Activated B cell treated with CpG ODN at 0.5 μM for 24 hours (primary cell): Measurements from ENCODE around the gene FBLN5. TPM values are rescaled to one million over a fixed set of nuclear protein-coding genes. Genes with fewer than 3 reads are reported as not detected.

Experiments used
- ATAC-seq: fragments of 200-7000 bp; cut with Tn5 transposase; one replicate; pipeline ENCODE4 v1.10.0; 2021; ENCODE audit warnings: low read depth, mild to moderate bottlenecking, moderate library complexity
- CTCF ChIA-PET: fragments of 350-600 bp; sonication (Branson Sonifier 250); formaldehyde crosslinking; loops from one replicate; lab custom pipeline; 2021; ENCODE audit warnings: antibody characterized with exemption; lab: Charles Lee
- POLR2A ChIA-PET: fragments of 350-600 bp; sonication (Branson Sonifier 250); formaldehyde crosslinking; loops from one replicate; lab custom pipeline; 2021; ENCODE audit warnings: antibody characterized with exemption; lab: Charles Lee
- DNase-seq: peaks from one replicate; pipeline ENCODE4 v3.0.0; 2022
- H3K27ac Mint-ChIP-seq: one replicate; pipeline ENCODE4 v1.8.0; 2020; ENCODE audit warnings: mixed read lengths
- H3K27me3 Mint-ChIP-seq: one replicate; pipeline ENCODE4 v1.8.0; 2021; ENCODE audit warnings: mixed read lengths
- H3K36me3 Mint-ChIP-seq: one replicate; pipeline ENCODE4 v1.8.0; 2021; ENCODE audit warnings: low read depth, mixed read lengths
- H3K4me1 Mint-ChIP-seq: one replicate; pipeline ENCODE4 v1.8.0; 2021; ENCODE audit warnings: mixed read lengths
- H3K4me3 Mint-ChIP-seq: one replicate; pipeline ENCODE4 v1.8.0; 2020; ENCODE audit warnings: mild to moderate bottlenecking, mixed read lengths
- H3K9me3 Mint-ChIP-seq: one replicate; pipeline ENCODE4 v1.8.0; 2020; ENCODE audit warnings: mixed read lengths
- CTCF ChIP-seq: fragments of 200-600 bp; IDR thresholded peaks from one replicate; pipeline ENCODE4 v1.8.0; 2022; ENCODE audit warnings: antibody characterized with exemption, mild to moderate bottlenecking
- intact Hi-C: fragments of 100-400 bp; cut with micrococcal nuclease; formaldehyde crosslinking; loops from one replicate; pipeline ENCODE4 v1.15.1; 2024
- total RNA-seq: library from RNA; stranded (reverse); gene quantifications from 2 replicates; pipeline ENCODE4 v1.2.3, GENCODE V29; 2022

The FBLN5 gene
- total RNA-seq, 1 donor from 2014 or later, result not detected

DNA sequence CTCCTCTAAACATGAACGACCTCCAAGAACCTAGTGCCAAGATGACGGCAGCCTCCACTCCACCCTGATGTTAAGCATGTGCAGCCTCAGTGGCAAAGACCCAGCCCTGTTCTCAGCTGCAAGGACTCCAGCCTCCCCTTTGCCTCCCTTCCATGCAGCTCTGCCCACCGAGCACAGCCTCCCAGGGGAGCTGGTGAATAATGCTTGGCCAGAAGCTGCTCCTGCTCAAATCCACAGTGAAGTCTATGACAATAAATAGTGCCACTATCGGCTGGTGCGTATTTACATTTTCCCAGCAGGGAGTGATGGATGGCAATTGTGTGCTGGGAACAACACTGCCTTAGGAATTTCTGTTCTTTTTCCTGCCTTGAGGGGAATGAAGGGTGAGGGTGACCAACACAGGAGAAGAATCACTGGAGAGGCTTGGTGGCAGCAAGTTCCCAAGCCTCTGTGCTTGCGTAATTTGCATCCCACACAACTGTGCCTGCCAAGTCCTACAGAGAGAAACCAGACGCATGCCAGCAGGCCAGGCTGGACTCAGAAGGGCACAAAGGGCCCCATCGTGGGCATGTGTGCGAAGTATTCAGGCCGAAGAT lies 50.3 kb downstream of the FBLN5 start:
- DNase-seq (no peak), ATAC-seq (no peak)
- Mint-ChIP-seq H3K9me3 (no peaks in the 10 kb centered on the region), H3K4me1 (no peaks in the 10 kb centered on the region), H3K27me3 (peaks cover 9% of the 10 kb centered on the region), H3K4me3 (no peak overlapping the region), H3K27ac (no peak overlapping the region), H3K36me3 (no peaks in the 10 kb centered on the region)
- POLR2A ChIA-PET, result no interaction called here
- CTCF ChIA-PET, result no interaction called here
- TF ChIP-seq CTCF, result no peak
- intact Hi-C loops, result no loop called here

DNA sequence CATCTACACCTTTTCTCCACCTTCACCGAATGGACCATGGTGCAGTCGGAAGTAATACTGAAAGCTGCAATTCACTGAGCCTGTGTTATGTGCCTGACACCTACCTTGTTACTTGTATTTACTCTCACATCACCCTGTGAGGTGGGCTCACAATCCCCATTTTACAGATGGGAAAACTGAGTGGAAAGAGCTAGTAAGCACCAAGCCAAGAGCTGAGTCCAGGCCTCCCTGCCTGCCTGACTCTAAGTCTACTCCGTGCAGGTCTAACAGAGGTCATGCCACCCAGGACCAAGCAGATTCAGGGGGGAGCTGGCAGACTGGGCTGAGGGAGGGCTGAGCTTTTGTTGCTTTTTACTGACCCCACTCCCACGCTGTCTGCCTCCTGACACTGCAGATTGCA lies 51.1 kb downstream of the FBLN5 start:
- intact Hi-C loops, result no loop called here
- H3K4me1 Mint-ChIP-seq, result no peaks in the 10 kb centered on the region
- POLR2A ChIA-PET, result no interaction called here

DNA sequence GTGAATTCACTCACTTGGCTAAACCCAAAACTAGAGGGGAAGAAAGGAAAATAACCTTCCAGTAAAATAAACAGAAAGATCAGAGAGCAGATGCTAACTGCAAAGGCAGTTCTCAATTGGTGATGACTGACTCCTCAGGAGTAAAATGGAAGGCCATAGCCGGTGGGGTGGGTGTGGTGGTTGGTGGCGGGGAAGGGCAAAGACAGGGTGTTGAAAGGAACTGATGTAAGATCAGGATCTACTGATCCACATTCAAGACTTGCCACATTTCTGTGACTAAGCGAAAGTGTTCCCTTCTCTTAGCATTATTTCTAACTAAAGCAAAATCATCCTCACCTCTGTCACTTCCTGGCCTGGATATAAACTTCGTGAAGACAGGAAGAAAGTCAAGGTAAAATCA lies 53.8 kb downstream of the FBLN5 start:
- Mint-ChIP-seq H3K4me3 (no peak overlapping the region), H3K4me1 (no peaks in the 10 kb centered on the region), H3K9me3 (no peaks in the 10 kb centered on the region), H3K27ac (no peak overlapping the region), H3K27me3 (peaks cover 9% of the 10 kb centered on the region), H3K36me3 (no peaks in the 10 kb centered on the region)
- DNase-seq (no peak), ATAC-seq (no peak)
- ChIA-PET POLR2A (no interaction called here), CTCF (no interaction called here)
- TF ChIP-seq CTCF, result no peak
- intact Hi-C loops, result loop anchor here (5.0 kb wide), 1 partner anchor 241 kb away; no protein-coding TSS in a partner anchor

More for the DNA sequence above, 51.1 kb downstream of the FBLN5 start:
- DNase-seq (no peak), ATAC-seq (no peak)
- no peak for TF ChIP-seq CTCF
- Mint-ChIP-seq H3K27me3 (peaks cover 9% of the 10 kb centered on the region), H3K36me3 (no peaks in the 10 kb centered on the region), H3K27ac (no peak overlapping the region), H3K9me3 (no peaks in the 10 kb centered on the region), H3K4me3 (no peak overlapping the region)
- CTCF ChIA-PET, result no interaction called here

DNA sequence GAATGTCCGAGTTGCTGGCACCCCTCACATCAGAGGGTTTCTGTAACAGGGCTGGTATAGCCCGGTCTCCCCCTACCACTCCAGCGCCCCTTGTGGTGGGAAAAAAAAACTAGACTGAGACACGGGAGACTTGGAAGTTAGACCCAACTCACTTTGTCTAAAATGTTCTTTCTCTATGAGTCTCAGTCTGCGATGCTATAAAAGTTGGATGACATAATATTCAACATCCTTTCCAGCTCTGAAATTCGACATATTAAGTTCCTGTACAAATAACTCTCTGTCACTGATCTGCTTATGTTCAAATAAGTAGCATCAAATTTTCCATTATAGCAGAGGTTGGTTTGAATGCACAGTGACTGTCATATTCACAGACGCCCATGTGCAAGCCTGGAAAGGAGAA lies 54.5 kb downstream of the FBLN5 start:
- no peak for DNase-seq
- Mint-ChIP-seq H3K36me3 (no peaks in the 10 kb centered on the region), H3K27ac (no peak overlapping the region), H3K9me3 (no peaks in the 10 kb centered on the region), H3K27me3 (peaks cover 9% of the 10 kb centered on the region), H3K4me3 (no peak overlapping the region), H3K4me1 (no peaks in the 10 kb centered on the region)
- CTCF ChIA-PET, result no interaction called here
- no peak for ATAC-seq
- intact Hi-C loops, result loop anchor here (5.0 kb wide), 1 partner anchor 241 kb away; no protein-coding TSS in a partner anchor
- TF ChIP-seq CTCF, result no peak
- POLR2A ChIA-PET, result no interaction called here

DNA sequence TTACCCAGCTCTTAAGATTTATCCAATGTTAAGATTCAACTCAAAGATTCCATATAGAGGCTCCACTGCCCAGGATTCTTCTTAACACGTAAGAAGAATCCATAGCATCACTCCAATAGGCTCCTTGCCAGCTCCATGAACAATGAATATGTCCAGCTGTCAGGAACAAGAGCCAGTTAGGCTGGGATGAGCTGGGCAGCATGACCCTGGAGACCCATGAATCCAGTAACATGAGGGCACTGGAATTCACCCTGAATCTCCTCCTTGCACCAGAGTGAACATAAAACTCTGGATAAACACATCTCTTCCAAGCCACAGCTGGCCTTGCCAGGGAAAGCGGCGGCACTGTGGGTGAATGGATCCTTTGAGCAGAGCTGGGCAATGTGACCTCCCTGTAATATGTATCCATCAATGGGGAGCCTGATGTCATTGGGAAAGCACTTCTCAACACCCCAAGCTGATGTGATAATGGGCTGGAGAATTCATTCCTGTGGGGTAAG lies 55.7 kb downstream of the FBLN5 start:
- no peak for TF ChIP-seq CTCF
- intact Hi-C loops, result loop anchor here (5.0 kb wide), 1 partner anchor 239 kb away; no protein-coding TSS in a partner anchor
- Mint-ChIP-seq H3K4me3 (no peak overlapping the region), H3K4me1 (no peaks in the 10 kb centered on the region), H3K27me3 (peaks cover 9% of the 10 kb centered on the region), H3K9me3 (no peaks in the 10 kb centered on the region), H3K27ac (no peak overlapping the region), H3K36me3 (no peaks in the 10 kb centered on the region)
- ChIA-PET CTCF (interaction anchor here (0.7 to 2.0 kb wide), 4 partner anchors 9 to 326 kb away, joined by 3 to 5 read pairs (median 3); no protein-coding TSS in a partner anchor), POLR2A (no interaction called here)
- ATAC-seq, result no peak
- no peak for DNase-seq
